ENCODE results near the gene SPATA20. TPM values are rescaled to one million over a fixed set of nuclear protein-coding genes. Genes with fewer than 3 reads are reported as not detected.

Gene SPATA20
- total RNA-seq, 4 donors from 2014 or later = 22.3 to 67.9 (median 29.1) TPM

- ATAC-seq = no peak
- Histone ChIP-seq H3K4me3 (no peak overlapping the region), H3K4me1 (no peaks in the 10 kb centered on the region), H3K27ac (no peak overlapping the region), H3K9me3 (no peaks in the 10 kb centered on the region), H3K36me3 (no peaks in the 10 kb centered on the region), H3K27me3 (no peaks in the 10 kb centered on the region)
- no peak for DNase-seq
- TF ChIP-seq, protein P1, sequence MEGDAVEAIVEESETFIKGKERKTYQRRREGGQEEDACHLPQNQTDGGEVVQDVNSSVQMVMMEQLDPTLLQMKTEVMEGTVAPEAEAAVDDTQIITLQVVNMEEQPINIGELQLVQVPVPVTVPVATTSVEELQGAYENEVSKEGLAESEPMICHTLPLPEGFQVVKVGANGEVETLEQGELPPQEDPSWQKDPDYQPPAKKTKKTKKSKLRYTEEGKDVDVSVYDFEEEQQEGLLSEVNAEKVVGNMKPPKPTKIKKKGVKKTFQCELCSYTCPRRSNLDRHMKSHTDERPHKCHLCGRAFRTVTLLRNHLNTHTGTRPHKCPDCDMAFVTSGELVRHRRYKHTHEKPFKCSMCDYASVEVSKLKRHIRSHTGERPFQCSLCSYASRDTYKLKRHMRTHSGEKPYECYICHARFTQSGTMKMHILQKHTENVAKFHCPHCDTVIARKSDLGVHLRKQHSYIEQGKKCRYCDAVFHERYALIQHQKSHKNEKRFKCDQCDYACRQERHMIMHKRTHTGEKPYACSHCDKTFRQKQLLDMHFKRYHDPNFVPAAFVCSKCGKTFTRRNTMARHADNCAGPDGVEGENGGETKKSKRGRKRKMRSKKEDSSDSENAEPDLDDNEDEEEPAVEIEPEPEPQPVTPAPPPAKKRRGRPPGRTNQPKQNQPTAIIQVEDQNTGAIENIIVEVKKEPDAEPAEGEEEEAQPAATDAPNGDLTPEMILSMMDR (IDR thresholded peaks at IDR 0.05 in 4 of 5, conservative IDR thresholded peaks at IDR 0.05 in 1 of 5) = no peak
- TF ChIP-seq POLR2A (IDR thresholded peaks at IDR 0.05) = no peak
- in situ Hi-C loops (cut with MboI; ENCODE audit: low sequenced_read_pairs in 4 of 4) = no loop called here
- intact Hi-C loops (cut with DNase I; ENCODE audit: low total_unique reads) = no loop called here
Observed at GRCh38 chr17:50573866-50574611, 27.1 kb downstream of the SPATA20 start.

DNA sequence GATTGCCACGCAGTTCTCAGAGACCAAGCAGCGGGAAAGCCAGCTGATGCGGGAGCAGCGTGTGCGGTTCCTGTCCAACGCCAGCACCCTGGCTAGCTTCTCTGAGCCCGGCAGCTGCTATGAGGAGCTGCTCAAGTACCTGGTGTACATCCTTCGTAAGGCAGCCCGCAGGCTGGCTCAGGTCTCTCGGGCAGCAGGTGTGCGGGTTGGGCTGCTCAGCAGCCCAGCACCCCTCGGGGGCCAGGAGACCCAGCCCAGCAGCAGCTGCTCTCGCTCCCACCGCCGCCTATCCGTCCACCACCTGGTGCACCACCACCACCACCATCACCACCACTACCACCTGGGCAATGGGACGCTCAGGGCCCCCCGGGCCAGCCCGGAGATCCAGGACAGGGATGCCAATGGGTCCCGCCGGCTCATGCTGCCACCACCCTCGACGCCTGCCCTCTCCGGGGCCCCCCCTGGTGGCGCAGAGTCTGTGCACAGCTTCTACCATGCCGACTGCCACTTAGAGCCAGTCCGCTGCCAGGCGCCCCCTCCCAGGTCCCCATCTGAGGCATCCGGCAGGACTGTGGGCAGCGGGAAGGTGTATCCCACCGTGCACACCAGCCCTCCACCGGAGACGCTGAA lies 28.7 kb downstream of the SPATA20 start:
- H3K27me3 ChIP-seq = no peaks in the 10 kb centered on the region
- H3K4me1 ChIP-seq = no peaks in the 10 kb centered on the region
- intact Hi-C loops (cut with DNase I; ENCODE audit: low total_unique reads) (no loop called here), in situ Hi-C loops (cut with MboI; ENCODE audit: low sequenced_read_pairs in 4 of 4) (no loop called here)
- no peak for TF ChIP-seq POLR2A (IDR thresholded peaks at IDR 0.05)
- TF ChIP-seq, protein P1 (IDR thresholded peaks at IDR 0.05 in 4 of 5, conservative IDR thresholded peaks at IDR 0.05 in 1 of 5) = no peak
- DNase-seq (no peak), ATAC-seq (no peak)
- no peaks in the 10 kb centered on the region for H3K9me3 ChIP-seq
- H3K4me3 ChIP-seq = no peak overlapping the region
- H3K36me3 ChIP-seq = no peaks in the 10 kb centered on the region
- H3K27ac ChIP-seq = no peak overlapping the region

GRCh38 chr17:50576864-50577263 lies 29.9 kb downstream of the SPATA20 start:
- H3K4me1 ChIP-seq = no peaks in the 10 kb centered on the region
- no peak for DNase-seq
- TF ChIP-seq, protein P1 (IDR thresholded peaks at IDR 0.05 in 4 of 5, conservative IDR thresholded peaks at IDR 0.05 in 1 of 5) = no peak
- no peak for TF ChIP-seq POLR2A (IDR thresholded peaks at IDR 0.05)
- no peak overlapping the region for H3K27ac ChIP-seq
- intact Hi-C loops (cut with DNase I; ENCODE audit: low total_unique reads) = no loop called here
- in situ Hi-C loops (cut with MboI; ENCODE audit: low sequenced_read_pairs in 4 of 4) = no loop called here
- no peak for ATAC-seq
- H3K36me3 ChIP-seq = no peaks in the 10 kb centered on the region
- no peak overlapping the region for H3K4me3 ChIP-seq
- no peaks in the 10 kb centered on the region for H3K27me3 ChIP-seq
- H3K9me3 ChIP-seq = no peaks in the 10 kb centered on the region

GRCh38 chr17:50577451-50577954 lies 30.5 kb downstream of the SPATA20 start:
- DNase-seq = no peak
- Histone ChIP-seq H3K36me3 (no peaks in the 10 kb centered on the region), H3K9me3 (no peaks in the 10 kb centered on the region), H3K27ac (no peak overlapping the region), H3K27me3 (no peaks in the 10 kb centered on the region), H3K4me3 (no peak overlapping the region), H3K4me1 (peaks cover 0 to 4% of the 10 kb centered on the region in 2 donors)
- TF ChIP-seq, protein P1 (IDR thresholded peaks at IDR 0.05 in 4 of 5, conservative IDR thresholded peaks at IDR 0.05 in 1 of 5) = no peak
- TF ChIP-seq POLR2A (IDR thresholded peaks at IDR 0.05) = no peak
- intact Hi-C loops (cut with DNase I; ENCODE audit: low total_unique reads) = no loop called here
- in situ Hi-C loops (cut with MboI; ENCODE audit: low sequenced_read_pairs in 4 of 4) = no loop called here
- ATAC-seq = no peak
